ENCODE results near the gene PPM1H. TPM values are rescaled to one million over a fixed set of nuclear protein-coding genes. Genes with fewer than 3 reads are reported as not detected.

Gene PPM1H
- total RNA-seq, 1 donor from 2014 or later, result 6.3 TPM

- DNase-seq, result no peak
- no peak for TF ChIP-seq CTCF (IDR thresholded peaks at IDR 0.05; ENCODE audit: partially characterized antibody, unreplicated experiment)
- Mint-ChIP-seq H3K27ac (ENCODE audit: unreplicated experiment) (no peak overlapping the region), H3K4me3 (ENCODE audit: unreplicated experiment) (no peak overlapping the region), H3K4me1 (ENCODE audit: low read depth, unreplicated experiment) (peaks cover 12% of the 10 kb centered on the region), H3K27me3 (ENCODE audit: unreplicated experiment) (peaks cover 3% of the 10 kb centered on the region), H3K36me3 (ENCODE audit: unreplicated experiment) (no peaks in the 10 kb centered on the region), H3K9me3 (ENCODE audit: unreplicated experiment) (peaks cover 3% of the 10 kb centered on the region)
Measured at GRCh38 chr12:62627181-62627580, 307.8 kb downstream of the PPM1H start.

GRCh38 chr12:62625228-62625627 is 309.7 kb downstream of the PPM1H start:
- Mint-ChIP-seq H3K9me3 (ENCODE audit: unreplicated experiment) (peaks cover 5% of the 10 kb centered on the region), H3K27me3 (ENCODE audit: unreplicated experiment) (peaks cover 3% of the 10 kb centered on the region), H3K4me1 (ENCODE audit: low read depth, unreplicated experiment) (peaks cover 7% of the 10 kb centered on the region), H3K36me3 (ENCODE audit: unreplicated experiment) (no peaks in the 10 kb centered on the region), H3K4me3 (ENCODE audit: unreplicated experiment) (no peak overlapping the region), H3K27ac (ENCODE audit: unreplicated experiment) (no peak overlapping the region)
- DNase-seq, result no peak
- no peak for TF ChIP-seq CTCF (IDR thresholded peaks at IDR 0.05; ENCODE audit: partially characterized antibody, unreplicated experiment)

- peaks cover 8% of the 10 kb centered on the region for H3K9me3 Mint-ChIP-seq (ENCODE audit: unreplicated experiment)
Measured at GRCh38 chr12:62622177-62622576, 312.8 kb downstream of the PPM1H start.

GRCh38 chr12:62621101-62621638 is 313.8 kb downstream of the PPM1H start:
- Mint-ChIP-seq H3K27me3 (ENCODE audit: unreplicated experiment) (no peaks in the 10 kb centered on the region), H3K27ac (ENCODE audit: unreplicated experiment) (no peak overlapping the region), H3K36me3 (ENCODE audit: unreplicated experiment) (no peaks in the 10 kb centered on the region), H3K4me3 (ENCODE audit: unreplicated experiment) (no peak overlapping the region), H3K9me3 (ENCODE audit: unreplicated experiment) (peaks cover 8% of the 10 kb centered on the region), H3K4me1 (ENCODE audit: low read depth, unreplicated experiment) (peaks cover 5% of the 10 kb centered on the region)
- DNase-seq, result no peak
- TF ChIP-seq CTCF (IDR thresholded peaks at IDR 0.05; ENCODE audit: partially characterized antibody, unreplicated experiment), result no peak

More at GRCh38 chr12:62622177-62622576, 312.8 kb downstream of the PPM1H start:
- no peaks in the 10 kb centered on the region for H3K27me3 Mint-ChIP-seq (ENCODE audit: unreplicated experiment)
- no peak overlapping the region for H3K4me3 Mint-ChIP-seq (ENCODE audit: unreplicated experiment)
- peaks cover 5% of the 10 kb centered on the region for H3K4me1 Mint-ChIP-seq (ENCODE audit: low read depth, unreplicated experiment)
- no peak overlapping the region for H3K27ac Mint-ChIP-seq (ENCODE audit: unreplicated experiment)
- TF ChIP-seq CTCF (IDR thresholded peaks at IDR 0.05; ENCODE audit: partially characterized antibody, unreplicated experiment), result no peak
- H3K36me3 Mint-ChIP-seq (ENCODE audit: unreplicated experiment), result no peaks in the 10 kb centered on the region
- DNase-seq, result no peak

- Mint-ChIP-seq H3K27ac (ENCODE audit: unreplicated experiment) (no peak overlapping the region), H3K9me3 (ENCODE audit: unreplicated experiment) (peaks cover 8% of the 10 kb centered on the region), H3K27me3 (ENCODE audit: unreplicated experiment) (no peaks in the 10 kb centered on the region), H3K36me3 (ENCODE audit: unreplicated experiment) (no peaks in the 10 kb centered on the region), H3K4me1 (ENCODE audit: low read depth, unreplicated experiment) (no peaks in the 10 kb centered on the region), H3K4me3 (ENCODE audit: unreplicated experiment) (no peak overlapping the region)
- no peak for DNase-seq
- no peak for TF ChIP-seq CTCF (IDR thresholded peaks at IDR 0.05; ENCODE audit: partially characterized antibody, unreplicated experiment)
Measured at GRCh38 chr12:62618930-62619329, 316.0 kb downstream of the PPM1H start.
